ENCODE results near the gene TBC1D14. TPM values are rescaled to one million over a fixed set of nuclear protein-coding genes. Genes with fewer than 3 reads are reported as not detected.

TBC1D14 gene
- total RNA-seq, 1 donor, result 34.0 TPM

DNA sequence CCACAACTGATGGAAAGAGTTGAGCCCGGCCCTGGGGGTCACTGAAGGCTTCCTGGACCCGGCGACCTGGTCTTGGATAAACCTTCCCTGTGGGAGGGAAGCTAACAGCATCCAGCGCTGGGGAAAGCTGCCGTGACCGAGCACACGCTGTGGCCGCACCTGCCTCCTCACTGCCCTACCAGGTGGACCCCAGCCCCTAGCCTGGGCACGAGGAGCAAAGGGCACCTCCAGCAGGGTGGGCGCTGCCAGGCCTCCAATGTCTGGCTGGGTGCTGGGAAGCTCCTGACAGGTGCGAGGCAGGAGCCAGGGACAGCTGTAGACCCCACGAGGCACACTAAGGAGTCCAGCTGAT is 141.5 kb downstream of the TBC1D14 start:
- H3K4me3 ChIP-seq (ENCODE audit: low read depth, low read length), result no peak overlapping the region
- TF ChIP-seq, protein P1, sequence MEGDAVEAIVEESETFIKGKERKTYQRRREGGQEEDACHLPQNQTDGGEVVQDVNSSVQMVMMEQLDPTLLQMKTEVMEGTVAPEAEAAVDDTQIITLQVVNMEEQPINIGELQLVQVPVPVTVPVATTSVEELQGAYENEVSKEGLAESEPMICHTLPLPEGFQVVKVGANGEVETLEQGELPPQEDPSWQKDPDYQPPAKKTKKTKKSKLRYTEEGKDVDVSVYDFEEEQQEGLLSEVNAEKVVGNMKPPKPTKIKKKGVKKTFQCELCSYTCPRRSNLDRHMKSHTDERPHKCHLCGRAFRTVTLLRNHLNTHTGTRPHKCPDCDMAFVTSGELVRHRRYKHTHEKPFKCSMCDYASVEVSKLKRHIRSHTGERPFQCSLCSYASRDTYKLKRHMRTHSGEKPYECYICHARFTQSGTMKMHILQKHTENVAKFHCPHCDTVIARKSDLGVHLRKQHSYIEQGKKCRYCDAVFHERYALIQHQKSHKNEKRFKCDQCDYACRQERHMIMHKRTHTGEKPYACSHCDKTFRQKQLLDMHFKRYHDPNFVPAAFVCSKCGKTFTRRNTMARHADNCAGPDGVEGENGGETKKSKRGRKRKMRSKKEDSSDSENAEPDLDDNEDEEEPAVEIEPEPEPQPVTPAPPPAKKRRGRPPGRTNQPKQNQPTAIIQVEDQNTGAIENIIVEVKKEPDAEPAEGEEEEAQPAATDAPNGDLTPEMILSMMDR (IDR thresholded peaks at IDR 0.05; ENCODE audit: insufficient read depth, low read length), result no peak
- DNase-seq (ENCODE audit: low read depth), result no peak

DNA sequence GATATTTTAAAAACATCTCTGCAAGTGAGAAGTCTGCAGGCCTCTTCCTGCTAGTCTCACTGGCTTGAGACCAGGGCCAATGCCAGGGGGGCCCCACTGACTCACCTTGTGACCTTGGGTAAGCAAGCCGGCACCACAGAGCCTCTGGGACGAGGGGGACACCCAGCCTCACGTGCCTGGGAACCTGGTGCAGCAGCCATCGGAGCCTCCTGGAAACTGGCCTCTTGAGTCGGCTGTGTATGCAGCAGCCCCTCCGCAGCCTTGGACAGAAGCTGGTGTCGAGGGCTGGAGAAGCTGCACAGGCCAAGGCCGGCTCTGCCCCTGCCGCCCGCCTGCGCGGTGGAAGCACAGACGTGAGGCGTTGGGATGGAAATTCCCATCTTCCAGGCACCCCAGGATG is 142.3 kb downstream of the TBC1D14 start:
- TF ChIP-seq, protein P1 (IDR thresholded peaks at IDR 0.05; ENCODE audit: insufficient read depth, low read length), result no peak
- no peak overlapping the region for H3K4me3 ChIP-seq (ENCODE audit: low read depth, low read length)
- no peak for DNase-seq (ENCODE audit: low read depth)

DNA sequence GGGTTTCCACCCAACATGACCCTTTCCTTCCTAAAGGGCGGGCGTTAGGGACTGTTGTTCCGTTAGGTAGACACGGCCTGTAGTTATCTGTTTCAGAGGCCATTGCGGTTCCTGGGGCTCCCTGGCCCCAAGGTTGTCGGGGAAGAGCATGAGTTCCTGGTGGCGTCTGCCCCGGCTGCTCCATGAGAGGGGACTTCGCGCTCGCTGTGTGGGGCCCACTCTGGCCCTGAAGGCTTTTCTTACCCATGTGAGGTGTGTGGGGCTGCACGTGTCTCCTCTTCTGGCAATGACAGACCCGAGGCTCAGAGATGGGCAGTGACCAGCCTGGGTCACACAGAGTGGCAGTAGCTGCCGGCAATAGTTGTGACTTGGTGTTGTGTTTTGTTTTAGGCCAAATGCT is 142.7 kb downstream of the TBC1D14 start:
- H3K4me3 ChIP-seq (ENCODE audit: low read depth, low read length), result no peak overlapping the region
- TF ChIP-seq, protein P1 (IDR thresholded peaks at IDR 0.05; ENCODE audit: insufficient read depth, low read length), result no peak
- no peak for DNase-seq (ENCODE audit: low read depth)

DNA sequence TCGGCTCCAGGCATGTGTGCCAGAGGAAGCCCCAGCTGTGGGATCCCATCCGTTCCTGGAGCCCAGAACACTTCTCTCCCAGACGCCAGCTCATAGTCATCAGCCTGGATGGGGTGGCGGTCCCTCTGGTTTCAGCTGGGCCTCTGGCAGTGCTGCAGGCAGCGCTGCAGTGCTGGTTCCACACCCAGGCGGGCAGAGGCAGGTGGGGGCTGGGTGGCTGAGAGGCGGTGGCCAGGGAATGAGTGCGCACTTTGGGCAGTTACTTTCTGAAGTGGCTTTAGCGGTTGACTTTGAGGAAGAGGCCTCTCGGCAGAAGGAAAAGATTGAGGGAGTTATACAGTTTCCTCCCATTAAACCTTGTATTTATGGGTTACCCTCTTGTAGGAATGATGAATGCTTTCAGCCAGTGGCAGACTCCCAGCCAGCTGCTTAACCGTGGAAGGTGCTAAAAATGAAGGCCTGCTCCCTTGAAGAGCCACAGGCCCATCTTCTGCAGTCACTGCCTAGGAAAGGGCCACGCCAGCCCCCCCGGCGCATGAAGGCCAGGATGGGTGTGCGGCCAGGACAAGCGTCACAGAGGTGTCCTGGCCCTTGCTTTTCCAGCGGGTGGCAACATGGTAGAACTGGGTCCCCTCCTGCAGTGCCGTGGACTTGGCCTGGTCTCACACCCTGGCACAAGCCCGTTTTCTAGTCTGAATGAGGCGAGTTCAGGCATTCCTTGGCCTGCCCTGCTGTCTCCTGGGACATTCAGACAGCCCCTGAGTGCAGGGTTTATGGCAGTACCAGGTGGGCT is 143.5 kb downstream of the TBC1D14 start:
- DNase-seq (ENCODE audit: low read depth), result peak; percentile 14
- no peak overlapping the region for H3K4me3 ChIP-seq (ENCODE audit: low read depth, low read length)
- TF ChIP-seq, protein P1 (IDR thresholded peaks at IDR 0.05; ENCODE audit: insufficient read depth, low read length), result no peak

DNA sequence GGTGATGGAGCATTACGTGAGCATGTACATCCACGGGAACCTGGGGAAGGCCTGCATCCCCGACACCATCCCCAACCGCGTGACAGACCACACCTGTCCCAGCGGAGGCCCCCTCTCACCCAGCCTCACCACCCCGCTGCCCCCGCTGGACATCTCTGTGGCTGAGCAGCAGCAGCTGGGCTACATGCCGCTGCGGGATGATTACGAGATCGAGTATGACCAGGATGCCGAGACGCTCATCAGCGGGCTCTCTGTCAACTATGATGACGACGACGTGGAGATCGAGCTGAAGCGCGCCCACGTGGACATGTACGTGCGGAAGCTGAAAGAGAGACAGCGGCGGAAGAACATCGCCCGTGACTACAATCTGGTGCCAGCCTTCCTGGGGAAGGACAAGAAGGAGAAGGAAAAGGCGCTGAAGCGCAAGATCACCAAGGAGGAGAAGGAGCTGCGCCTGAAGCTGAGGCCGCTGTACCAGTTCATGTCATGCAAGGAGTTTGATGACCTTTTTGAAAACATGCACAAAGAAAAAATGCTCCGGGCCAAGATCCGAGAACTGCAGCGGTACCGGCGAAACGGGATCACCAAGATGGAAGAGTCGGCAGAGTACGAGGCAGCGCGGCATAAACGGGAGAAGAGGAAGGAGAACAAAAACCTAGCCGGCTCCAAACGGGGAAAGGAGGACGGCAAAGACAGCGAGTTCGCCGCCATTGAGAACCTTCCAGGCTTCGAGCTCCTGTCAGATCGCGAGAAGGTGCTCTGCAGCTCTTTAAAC is 144.7 kb downstream of the TBC1D14 start:
- no peak overlapping the region for H3K4me3 ChIP-seq (ENCODE audit: low read depth, low read length)
- DNase-seq (ENCODE audit: low read depth), result no peak
- TF ChIP-seq, protein P1 (IDR thresholded peaks at IDR 0.05; ENCODE audit: insufficient read depth, low read length), result no peak

DNA sequence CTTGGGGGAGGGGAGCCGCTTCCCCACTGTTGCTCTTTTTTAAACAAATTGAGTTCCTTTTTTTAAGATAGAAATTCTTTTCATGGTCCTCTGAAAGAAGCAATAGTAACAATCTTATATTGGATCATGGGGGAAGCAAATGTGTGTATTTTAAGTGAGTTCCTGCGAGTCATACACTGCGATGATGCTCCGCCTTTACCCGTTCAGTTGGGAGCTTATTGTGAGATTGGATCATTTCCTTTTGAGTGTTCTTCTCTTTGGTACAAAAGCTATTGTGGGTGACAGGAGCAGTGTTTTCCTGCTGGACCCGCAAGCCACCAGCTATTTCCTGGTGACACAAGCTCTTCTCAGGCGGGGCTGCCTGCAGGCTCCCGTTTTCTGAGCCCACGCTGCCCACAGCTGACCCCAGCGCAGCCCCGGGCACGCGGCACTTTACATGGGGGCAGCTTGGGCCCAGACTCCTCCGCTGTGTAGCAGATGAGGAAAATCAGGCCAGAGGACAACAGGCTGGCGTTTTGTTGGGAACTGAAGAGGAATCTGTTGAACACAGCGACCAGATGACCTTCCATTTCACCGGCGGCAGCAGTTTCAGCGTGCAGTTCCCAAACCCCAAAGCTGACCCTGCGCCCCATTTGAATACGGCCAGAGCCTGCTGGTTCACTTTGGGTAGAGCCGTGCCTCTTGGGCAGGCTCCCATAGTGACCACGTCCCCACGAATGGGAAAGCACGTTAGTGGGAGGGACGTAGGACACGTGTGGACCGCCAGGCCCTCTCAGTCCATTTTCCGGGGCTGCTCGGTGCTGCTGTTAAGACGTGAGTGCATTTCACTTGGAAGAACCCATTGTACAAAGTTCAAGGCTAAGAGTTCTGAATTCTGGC is 145.7 kb downstream of the TBC1D14 start:
- no peak overlapping the region for H3K4me3 ChIP-seq (ENCODE audit: low read depth, low read length)
- no peak for DNase-seq (ENCODE audit: low read depth)
- TF ChIP-seq, protein P1 (IDR thresholded peaks at IDR 0.05; ENCODE audit: insufficient read depth, low read length), result no peak

Measured in fibroblast of the aortic adventitia (primary cell).